Measurements from ENCODE around the gene NCS1.

Gene NCS1

GRCh38 chr9:130201399-130201873, 29.2 kb downstream of the NCS1 start:
- ChIA-PET CTCF (interaction anchor here (1.4 kb wide), 1 partner anchor 46 kb away, joined by 3 read pairs; no protein-coding TSS in a partner anchor), POLR2A (no interaction called here)
- H3K4me3 ChIP-seq (ENCODE audit: low read depth, low read length): no peak overlapping the region

GRCh38 chr9:130201974-130202373, 29.8 kb downstream of the NCS1 start:
- ChIA-PET POLR2A (interaction anchor here (1.1 kb wide), 1 partner anchor 9 kb away, joined by 4 read pairs; no protein-coding TSS in a partner anchor), CTCF (no interaction called here)
- no peak for TF ChIP-seq CTCF (IDR thresholded peaks at IDR 0.05; ENCODE audit: insufficient read depth, low read length, missing control alignments)
- H3K4me3 ChIP-seq (ENCODE audit: low read depth, low read length): no peak overlapping the region
- DNase-seq (ENCODE audit: low read depth, low spot score): no peak

More at GRCh38 chr9:130201399-130201873, 29.2 kb downstream of the NCS1 start:
- no peak for DNase-seq (ENCODE audit: low read depth, low spot score)
- no peak for TF ChIP-seq CTCF (IDR thresholded peaks at IDR 0.05; ENCODE audit: insufficient read depth, low read length, missing control alignments)

- CTCF ChIA-PET: interaction anchor here (0.9 to 2.2 kb wide), 3 partner anchors 12 to 32 kb away, joined by 3 to 6 read pairs (median 5); no protein-coding TSS in a partner anchor
- H3K4me3 ChIP-seq (ENCODE audit: low read depth, low read length): no peak overlapping the region
- POLR2A ChIA-PET: no interaction called here
- no peak for TF ChIP-seq CTCF (IDR thresholded peaks at IDR 0.05; ENCODE audit: insufficient read depth, low read length, missing control alignments)
- no peak for DNase-seq (ENCODE audit: low read depth, low spot score)
Observed at GRCh38 chr9:130204341-130204740, 32.1 kb downstream of the NCS1 start.

GRCh38 chr9:130204959-130205358, 32.8 kb downstream of the NCS1 start:
- ChIA-PET POLR2A (no interaction called here), CTCF (interaction anchor here (0.9 to 2.2 kb wide), 3 partner anchors 15 to 31 kb away, joined by 3 to 6 read pairs (median 5); no protein-coding TSS in a partner anchor)
- H3K4me3 ChIP-seq (ENCODE audit: low read depth, low read length): no peak overlapping the region
- no peak for DNase-seq (ENCODE audit: low read depth, low spot score)
- TF ChIP-seq CTCF (IDR thresholded peaks at IDR 0.05; ENCODE audit: insufficient read depth, low read length, missing control alignments): no peak

GRCh38 chr9:130205912-130206311, 33.7 kb downstream of the NCS1 start:
- POLR2A ChIA-PET: no interaction called here
- TF ChIP-seq CTCF (IDR thresholded peaks at IDR 0.05; ENCODE audit: insufficient read depth, low read length, missing control alignments): no peak
- DNase-seq (ENCODE audit: low read depth, low spot score): no peak
- H3K4me3 ChIP-seq (ENCODE audit: low read depth, low read length): no peak overlapping the region
- CTCF ChIA-PET: interaction anchor here (0.9 kb wide), 1 partner anchor 32 kb away, joined by 3 read pairs; no protein-coding TSS in a partner anchor

GRCh38 chr9:130206579-130206978, 34.4 kb downstream of the NCS1 start:
- TF ChIP-seq CTCF (IDR thresholded peaks at IDR 0.05; ENCODE audit: insufficient read depth, low read length, missing control alignments): no peak
- ChIA-PET CTCF (interaction anchor here (1.5 kb wide), 1 partner anchor 34 kb away, joined by 3 read pairs; no protein-coding TSS in a partner anchor), POLR2A (no interaction called here)
- H3K4me3 ChIP-seq (ENCODE audit: low read depth, low read length): no peak overlapping the region
- no peak for DNase-seq (ENCODE audit: low read depth, low spot score)

All from AG04449 (cell line).